Body of pancreas (tissue), 4 donors: ENCODE measurements around the gene HMGCR. TPM values are rescaled to one million over a fixed set of nuclear protein-coding genes. Genes with fewer than 3 reads are reported as not detected.

Experiments
- ATAC-seq: fragments of 150-250 bp; one replicate; pipeline ENCODE4 v1.9.1; 2016
- DNase-seq, 4 donors: peaks; one replicate each; pipeline ENCODE4 v3.0.0-alpha.2; 2019
- H3K27ac ChIP-seq, 4 donors: fragments of 200-600 bp; sonication (generic); 1 replicate in 3 of 4; 2 replicates in 1 of 4; pipeline versions ENCODE4 v1.5.1 to v1.6.1; 2016 to 2019; ENCODE audit warnings: mild to moderate bottlenecking in 1 of 4, mixed read lengths in 1 of 4, moderate library complexity in 1 of 4
- H3K27me3 ChIP-seq, 2 donors: fragments of 200-600 bp; sonication (generic); one replicate each; pipeline ENCODE4 v1.6.0; 2016; ENCODE audit warnings: mild to moderate bottlenecking in 1 of 2
- H3K36me3 ChIP-seq, 2 donors: fragments of 200-600 bp; sonication (generic); replicated peaks in 1 of 2; 2 replicates each; pipeline ENCODE4 v1.5.1; 2016; ENCODE audit warnings: low read depth in 2 of 2; ENCODE audit not compliant: insufficient read depth in 1 of 2
- H3K4me1 ChIP-seq: fragments of 200-600 bp; sonication (generic); one replicate; pipeline ENCODE4 v1.6.0; 2016
- H3K4me3 ChIP-seq, 2 donors: fragments of 200-600 bp; sonication (generic); 1 replicate in 1 of 2; 2 replicates in 1 of 2; pipeline ENCODE4 v1.5.1; 2016 to 2019
- H3K9me3 ChIP-seq, 3 donors: fragments of 200-600 bp; sonication (generic); 1 replicate in 2 of 3; 2 replicates in 1 of 3; pipeline ENCODE4 v1.5.1; 2016
- CTCF ChIP-seq, 7 experiments: fragments of 450-650 bp in 4 of 7; fragments of 200-600 bp in 3 of 7; sonication (generic) in 3 of 7; IDR thresholded peaks; one replicate each; pipeline ENCODE4 v1.5.1; 2016 to 2019; ENCODE audit warnings: antibody characterized with exemption in 7 of 7
- POLR2A ChIP-seq, 3 donors: fragments of 450-650 bp; IDR thresholded peaks; one replicate each; pipeline ENCODE4 v1.6.1; 2016; ENCODE audit warnings: antibody characterized with exemption in 3 of 3, mild to moderate bottlenecking in 2 of 3
- WGBS, 2 donors: methylation state at CpG; one replicate each; pipeline ENCODE4 v1.1.5; 2017; 5-methylcytosine and 5-hydroxymethylcytosine counted together
- intact Hi-C: fragments of 100-400 bp; cut with DNase I; formaldehyde crosslinking; loops from one replicate; pipeline ENCODE4 v1.15.1; 2023
- total RNA-seq, 2 donors: library from RNA; depleted of rRNA; stranded (reverse); fragments of >200 nt; gene quantifications; one replicate each; pipeline ENCODE4 v1.1.0, GENCODE V29; 2016

HMGCR gene
- total RNA-seq, 2 donors from 2014 or later = 5.9 to 8.3 TPM

GRCh38 chr5:75351139-75351926 is 14.3 kb downstream of the HMGCR start:
- Histone ChIP-seq H3K27me3 (no peaks in the 10 kb centered on the region), H3K27ac (no peak overlapping the region), H3K36me3 (peaks cover 6 to 24% of the 10 kb centered on the region in 2 donors), H3K4me3 (no peak overlapping the region), H3K9me3 (no peaks in the 10 kb centered on the region), H3K4me1 (no peaks in the 10 kb centered on the region)
- DNase-seq (no peak), ATAC-seq (no peak)
- WGBS, 2 donors = 92% methylated on average over 7 of the region's 7 CpGs
- TF ChIP-seq CTCF (IDR thresholded peaks at IDR 0.05) (no peak), POLR2A (IDR thresholded peaks at IDR 0.05) (no peak)
- intact Hi-C loops = no loop called here

- H3K27me3 ChIP-seq = no peaks in the 10 kb centered on the region
- DNase-seq (no peak), ATAC-seq (no peak)
- no peak overlapping the region for H3K4me3 ChIP-seq
- no peaks in the 10 kb centered on the region for H3K4me1 ChIP-seq
- no peak overlapping the region for H3K27ac ChIP-seq
- intact Hi-C loops = no loop called here
- WGBS, 2 donors = 90 to 98% methylated on average over 6 of the region's 6 CpGs
- no peaks in the 10 kb centered on the region for H3K9me3 ChIP-seq
- TF ChIP-seq POLR2A (IDR thresholded peaks at IDR 0.05) (no peak), CTCF (IDR thresholded peaks at IDR 0.05) (no peak)
- peaks cover 13 to 36% of the 10 kb centered on the region in 2 donors for H3K36me3 ChIP-seq
These were observed 18.2 kb downstream of the HMGCR start for GRCh38 chr5:75355236-75355635.

DNA sequence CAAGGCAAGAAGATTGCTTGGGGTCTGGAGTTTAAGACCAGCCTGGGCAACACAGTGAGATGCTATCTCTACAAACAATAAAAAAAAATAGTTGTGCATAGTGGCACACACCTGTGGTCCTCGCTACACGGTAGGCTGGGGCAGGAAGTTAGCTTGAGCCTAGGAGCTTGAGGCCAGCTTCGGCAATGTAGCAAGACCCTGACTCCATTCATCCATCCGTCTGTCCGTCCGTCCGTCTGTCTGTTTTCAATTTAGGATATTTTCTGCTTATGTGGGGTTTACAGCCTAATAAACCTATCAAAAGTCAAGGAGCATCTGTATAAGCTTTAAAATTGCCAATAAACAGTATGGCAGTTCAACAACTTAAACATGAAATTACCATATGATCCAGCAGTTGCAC is 19.7 kb downstream of the HMGCR start:
- no peaks in the 10 kb centered on the region for H3K4me1 ChIP-seq
- H3K9me3 ChIP-seq = no peaks in the 10 kb centered on the region
- no peak for ATAC-seq
- no peaks in the 10 kb centered on the region for H3K27me3 ChIP-seq
- DNase-seq = no peak
- H3K4me3 ChIP-seq = no peak overlapping the region
- no peak overlapping the region for H3K27ac ChIP-seq
- TF ChIP-seq CTCF (IDR thresholded peaks at IDR 0.05) (no peak), POLR2A (IDR thresholded peaks at IDR 0.05) (no peak)
- H3K36me3 ChIP-seq = peaks cover 7 to 33% of the 10 kb centered on the region in 2 donors
- intact Hi-C loops = no loop called here
- WGBS, 2 donors = 87 to 96% methylated on average over 7 of the region's 7 CpGs

DNA sequence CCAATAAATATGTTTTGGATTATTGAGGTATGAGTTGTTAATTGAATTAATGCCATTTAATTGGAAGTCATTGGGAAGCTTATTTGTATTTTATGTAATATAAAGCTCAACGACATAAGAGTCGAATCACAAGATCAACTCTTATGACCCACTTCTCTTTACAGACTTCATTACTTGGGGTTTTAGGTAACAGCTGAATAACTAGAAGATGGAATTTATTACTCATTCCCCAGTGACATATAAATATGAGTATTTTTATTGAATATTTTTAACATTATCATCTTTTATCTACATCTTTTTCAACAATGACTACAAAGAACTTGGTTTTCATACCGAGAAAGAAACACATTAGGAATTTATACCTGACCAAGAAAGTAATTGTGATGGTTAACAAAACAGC is 21.1 kb downstream of the HMGCR start:
- intact Hi-C loops = no loop called here
- H3K9me3 ChIP-seq = no peaks in the 10 kb centered on the region
- peaks cover 7 to 28% of the 10 kb centered on the region in 2 donors for H3K36me3 ChIP-seq
- WGBS, 2 donors = 91% methylated on average over 3 of the region's 3 CpGs
- no peak for TF ChIP-seq CTCF (IDR thresholded peaks at IDR 0.05)
- TF ChIP-seq POLR2A (IDR thresholded peaks at IDR 0.05) = no peak
- no peak for DNase-seq
- no peak overlapping the region for H3K27ac ChIP-seq
- H3K27me3 ChIP-seq = no peaks in the 10 kb centered on the region
- H3K4me1 ChIP-seq = peaks cover 1% of the 10 kb centered on the region
- H3K4me3 ChIP-seq = no peak overlapping the region
- no peak for ATAC-seq

- no peaks in the 10 kb centered on the region for H3K27me3 ChIP-seq
- intact Hi-C loops = no loop called here
- H3K4me3 ChIP-seq = no peak overlapping the region
- peak in 3 of 4 donors; percentile 18 to 48 (median 25) for DNase-seq
- TF ChIP-seq CTCF (IDR thresholded peaks at IDR 0.05) = no peak
- no peak for TF ChIP-seq POLR2A (IDR thresholded peaks at IDR 0.05)
- H3K4me1 ChIP-seq = peaks cover 12% of the 10 kb centered on the region
- H3K27ac ChIP-seq = no peak overlapping the region
- no peak for ATAC-seq
- no peaks in the 10 kb centered on the region for H3K9me3 ChIP-seq
- WGBS, 2 donors = 37 to 44% methylated on average over 4 of the region's 4 CpGs
- peaks cover 7 to 20% of the 10 kb centered on the region in 2 donors for H3K36me3 ChIP-seq
These were observed 24.3 kb downstream of the HMGCR start for GRCh38 chr5:75361310-75361709.
